A204.1 (cell line): ENCODE data around the gene LZTFL1.

Source experiments
- FAIRE-seq: peaks from 2 replicates; lab custom pipeline; 2012; peaks lifted over from hg19 to GRCh38; lab: Jason Lieb, UNC

Gene LZTFL1

GRCh38 chr3:45841757-45842491, at the start of gene LZTFL1:
Gene LZTFL1, minus strand, starts transcription at chr3:45842119. Its CDS starts 128 bp downstream, at chr3:45841991.
- peak; percentile 87 for FAIRE-seq

- FAIRE-seq: no peak
These were observed 48.5 kb upstream of the LZTFL1 start for GRCh38 chr3:45890405-45890804.

GRCh38 chr3:45889337-45889736, 47.4 kb upstream of the LZTFL1 start:
- no peak for FAIRE-seq

GRCh38 chr3:45887759-45888511, 46.0 kb upstream of the LZTFL1 start:
- FAIRE-seq: no peak

GRCh38 chr3:45887285-45887684, 45.4 kb upstream of the LZTFL1 start:
- no peak for FAIRE-seq

GRCh38 chr3:45885979-45886705, 44.2 kb upstream of the LZTFL1 start, which contains the start of gene CCR9:
Gene CCR9, plus strand, starts transcription at chr3:45886543. Its CDS starts 8,391 bp downstream, at chr3:45894934.
- FAIRE-seq: no peak

GRCh38 chr3:45884368-45885201, 42.7 kb upstream of the LZTFL1 start:
- no peak for FAIRE-seq

GRCh38 chr3:45881078-45882022, 39.4 kb upstream of the LZTFL1 start:
- FAIRE-seq: no peak

- no peak for FAIRE-seq
These were observed 38.8 kb upstream of the LZTFL1 start for GRCh38 chr3:45880725-45881077.

- no peak for FAIRE-seq
These were observed 36.2 kb upstream of the LZTFL1 start for GRCh38 chr3:45878124-45878523.

- no peak for FAIRE-seq
These were observed 32.9 kb upstream of the LZTFL1 start for GRCh38 chr3:45874677-45875346.

GRCh38 chr3:45873638-45874037, 31.7 kb upstream of the LZTFL1 start:
- no peak for FAIRE-seq

GRCh38 chr3:45873036-45873435, 31.1 kb upstream of the LZTFL1 start:
- no peak for FAIRE-seq

- no peak for FAIRE-seq
These were observed 30.6 kb upstream of the LZTFL1 start for GRCh38 chr3:45872569-45872968.

GRCh38 chr3:45871780-45872179, 29.9 kb upstream of the LZTFL1 start:
- no peak for FAIRE-seq

- no peak for FAIRE-seq
These were observed 28.2 kb upstream of the LZTFL1 start for GRCh38 chr3:45870099-45870498.

- no peak for FAIRE-seq
These were observed 27.7 kb upstream of the LZTFL1 start for GRCh38 chr3:45869638-45870037.

GRCh38 chr3:45868650-45869049, 26.7 kb upstream of the LZTFL1 start:
- no peak for FAIRE-seq

GRCh38 chr3:45868213-45868612, 26.3 kb upstream of the LZTFL1 start:
- FAIRE-seq: no peak

GRCh38 chr3:45865563-45865962, 23.6 kb upstream of the LZTFL1 start:
- no peak for FAIRE-seq
